Measurements from ENCODE around the gene ALDH3B1. TPM values are rescaled to one million over a fixed set of nuclear protein-coding genes. Genes with fewer than 3 reads are reported as not detected.
A peak's percentile ranks its signal among the peaks of the same experiment; 100 is the strongest.
"Not testable (repeated sequence)": the region's sequence is repeated elsewhere in the genome, so short reads cannot be mapped to it uniquely, and the experiment has no call there.

ALDH3B1 gene, protein sequence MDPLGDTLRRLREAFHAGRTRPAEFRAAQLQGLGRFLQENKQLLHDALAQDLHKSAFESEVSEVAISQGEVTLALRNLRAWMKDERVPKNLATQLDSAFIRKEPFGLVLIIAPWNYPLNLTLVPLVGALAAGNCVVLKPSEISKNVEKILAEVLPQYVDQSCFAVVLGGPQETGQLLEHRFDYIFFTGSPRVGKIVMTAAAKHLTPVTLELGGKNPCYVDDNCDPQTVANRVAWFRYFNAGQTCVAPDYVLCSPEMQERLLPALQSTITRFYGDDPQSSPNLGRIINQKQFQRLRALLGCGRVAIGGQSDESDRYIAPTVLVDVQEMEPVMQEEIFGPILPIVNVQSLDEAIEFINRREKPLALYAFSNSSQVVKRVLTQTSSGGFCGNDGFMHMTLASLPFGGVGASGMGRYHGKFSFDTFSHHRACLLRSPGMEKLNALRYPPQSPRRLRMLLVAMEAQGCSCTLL
- polyA plus RNA-seq (2011; rRNA removed) (24.0 and 32.7 TPM in 2 replicates), polyA minus RNA-seq (2011; rRNA and poly(A)+ RNA removed) (11.0 and 12.8 TPM in 2 replicates)

DNA sequence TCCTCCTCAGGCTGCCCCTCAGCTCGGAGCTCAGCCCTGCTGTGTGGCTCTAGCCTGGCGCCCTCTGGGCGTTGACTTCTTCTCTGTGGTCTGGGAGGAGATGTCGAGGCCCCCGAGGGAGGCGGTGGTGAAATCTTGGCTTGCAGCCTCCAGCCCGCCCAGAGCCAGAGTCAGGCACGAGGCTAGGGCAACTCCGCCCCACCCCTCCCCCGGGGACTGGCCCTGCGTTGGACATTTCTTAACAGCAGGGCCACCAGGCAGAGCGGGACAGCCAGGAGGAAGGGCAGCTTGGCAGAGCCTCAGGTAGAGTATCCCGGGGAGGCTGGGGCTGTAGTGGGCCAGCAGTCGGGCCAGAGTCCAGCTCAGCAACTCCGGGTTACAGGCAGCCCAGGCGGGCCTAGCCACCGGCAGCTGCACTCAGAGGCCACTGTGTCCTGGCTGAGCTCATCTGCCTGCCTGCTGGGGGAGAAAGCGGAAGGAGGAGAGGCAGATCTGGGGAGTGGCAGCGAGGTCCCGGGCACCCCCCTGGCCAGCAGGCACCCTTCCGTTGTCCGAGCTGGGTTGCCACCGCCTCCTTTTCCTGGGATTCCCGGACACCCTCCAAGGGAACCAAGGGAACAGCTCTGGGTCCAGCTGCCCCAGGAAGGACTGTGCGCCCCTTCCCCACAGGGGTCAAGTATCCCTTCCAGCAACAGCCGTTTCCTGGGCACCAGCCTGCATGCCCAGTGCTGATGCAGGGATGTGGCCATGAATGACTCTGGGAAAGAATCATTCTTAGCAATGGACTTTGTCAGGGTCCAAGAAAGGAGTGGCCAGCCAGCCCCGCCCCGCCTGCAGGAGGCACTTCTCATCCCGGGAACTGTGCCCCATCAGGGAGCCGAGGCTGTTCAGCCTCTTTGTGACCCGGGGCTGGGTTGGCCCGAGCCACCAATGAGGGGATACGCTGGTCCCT, at the start of gene ALDH3B1:
TSS of gene ALDH3B1 (plus strand) at position 238 of the 952 bp plus-strand sequence. CDS start 4,971 bp downstream, outside the sequence.
- TF ChIP-seq CTCF (IDR thresholded peaks at IDR 0.05; ENCODE audit: low read depth, low read length) = no peak
- ChIA-PET POLR2A (interaction anchor here (0.6 to 1.4 kb wide), 6 partner anchors 9 to 525 kb away, joined by 3 to 4 read pairs (median 3); no protein-coding TSS in a partner anchor), CTCF (interaction anchor here (1.2 to 1.7 kb wide), 2 partner anchors 16 to 199 kb away, joined by 5 to 6 read pairs; no protein-coding TSS in a partner anchor)
- H3K27me3 ChIP-seq (ENCODE audit: control insufficient read depth, insufficient read depth, low read length) = no peaks in the 10 kb centered on the region
- peak within 1 kb of the TSS; percentile 93 for H3K27ac ChIP-seq (ENCODE audit: low read depth, low read length)
- H3K4me3 ChIP-seq (ENCODE audit: low read depth, low read length) = peak within 1 kb of the TSS; percentile 61
- H3K9me3 ChIP-seq (ENCODE audit: control insufficient read depth, insufficient read depth, low read length) = no peaks in the 10 kb centered on the region; the same call in 1 of the 2 replicates
- DNase-seq (ENCODE audit: low read depth, low spot score) = no peak

GRCh38 chr11:67963217-67963616, 46.9 kb upstream of the ALDH3B1 start:
- H3K4me3 ChIP-seq (ENCODE audit: low read depth, low read length); H3K27ac ChIP-seq (ENCODE audit: low read depth, low read length); CTCF ChIA-PET; H3K27me3 ChIP-seq (ENCODE audit: control insufficient read depth, insufficient read depth, low read length); DNase-seq (ENCODE audit: low read depth, low spot score); H3K9me3 ChIP-seq (ENCODE audit: control insufficient read depth, insufficient read depth, low read length): not testable (repeated sequence)
- POLR2A ChIA-PET = interaction anchor here (0.7 kb wide), 1 partner anchor 146 kb away, joined by 9 read pairs; no protein-coding TSS in a partner anchor

GRCh38 chr11:67963879-67964278, 46.2 kb upstream of the ALDH3B1 start:
- CTCF ChIA-PET = interaction anchor here (0.7 kb wide), 1 partner anchor 8 kb away, joined by 4 read pairs; no protein-coding TSS in a partner anchor
- H3K4me3 ChIP-seq (ENCODE audit: low read depth, low read length); POLR2A ChIA-PET; H3K27ac ChIP-seq (ENCODE audit: low read depth, low read length); H3K27me3 ChIP-seq (ENCODE audit: control insufficient read depth, insufficient read depth, low read length); H3K9me3 ChIP-seq (ENCODE audit: control insufficient read depth, insufficient read depth, low read length); DNase-seq (ENCODE audit: low read depth, low spot score): not testable (repeated sequence)

- H3K4me3 ChIP-seq (ENCODE audit: low read depth, low read length); H3K27ac ChIP-seq (ENCODE audit: low read depth, low read length); H3K9me3 ChIP-seq (ENCODE audit: control insufficient read depth, insufficient read depth, low read length); DNase-seq (ENCODE audit: low read depth, low spot score); POLR2A ChIA-PET; H3K27me3 ChIP-seq (ENCODE audit: control insufficient read depth, insufficient read depth, low read length): not testable (repeated sequence)
- CTCF ChIA-PET = interaction anchor here (1.2 kb wide), 1 partner anchor 9 kb away, joined by 4 read pairs; no protein-coding TSS in a partner anchor
Measured at GRCh38 chr11:67964746-67965145, 45.4 kb upstream of the ALDH3B1 start.

GRCh38 chr11:67965830-67966348, 44.2 kb upstream of the ALDH3B1 start:
- H3K4me3 ChIP-seq (ENCODE audit: low read depth, low read length); H3K27ac ChIP-seq (ENCODE audit: low read depth, low read length); H3K27me3 ChIP-seq (ENCODE audit: control insufficient read depth, insufficient read depth, low read length); POLR2A ChIA-PET; DNase-seq (ENCODE audit: low read depth, low spot score); H3K9me3 ChIP-seq (ENCODE audit: control insufficient read depth, insufficient read depth, low read length): not testable (repeated sequence)
- CTCF ChIA-PET = interaction anchor here (1.2 kb wide), 1 partner anchor 10 kb away, joined by 4 read pairs; no protein-coding TSS in a partner anchor

DNA sequence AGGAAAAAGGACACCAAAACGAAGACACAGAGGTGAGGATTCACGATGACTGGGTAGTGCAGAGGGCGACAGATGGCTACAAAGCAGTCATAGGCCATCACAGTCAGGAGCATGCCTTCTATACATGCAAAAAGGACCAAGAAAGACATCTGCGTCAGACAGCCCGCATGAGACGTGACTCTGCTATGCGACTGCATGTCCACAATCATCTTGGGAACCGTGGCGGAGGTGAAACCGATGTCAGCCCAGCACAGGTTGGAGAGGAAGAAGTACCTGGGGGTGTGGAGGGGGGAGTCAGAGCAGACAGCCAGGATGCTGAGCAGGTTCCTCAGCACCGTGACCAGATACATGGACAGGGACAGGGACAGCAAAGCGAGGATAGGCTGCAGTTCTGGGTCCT, 35.4 kb upstream of the ALDH3B1 start:
- POLR2A ChIA-PET; CTCF ChIA-PET; H3K4me3 ChIP-seq (ENCODE audit: low read depth, low read length); H3K27ac ChIP-seq (ENCODE audit: low read depth, low read length); H3K27me3 ChIP-seq (ENCODE audit: control insufficient read depth, insufficient read depth, low read length); DNase-seq (ENCODE audit: low read depth, low spot score); H3K9me3 ChIP-seq (ENCODE audit: control insufficient read depth, insufficient read depth, low read length): not testable (repeated sequence)

GRCh38 chr11:67978766-67979418, 31.2 kb upstream of the ALDH3B1 start:
- H3K9me3 ChIP-seq (ENCODE audit: control insufficient read depth, insufficient read depth, low read length); H3K27ac ChIP-seq (ENCODE audit: low read depth, low read length); H3K4me3 ChIP-seq (ENCODE audit: low read depth, low read length); POLR2A ChIA-PET; H3K27me3 ChIP-seq (ENCODE audit: control insufficient read depth, insufficient read depth, low read length); CTCF ChIA-PET; DNase-seq (ENCODE audit: low read depth, low spot score): not testable (repeated sequence)

DNA sequence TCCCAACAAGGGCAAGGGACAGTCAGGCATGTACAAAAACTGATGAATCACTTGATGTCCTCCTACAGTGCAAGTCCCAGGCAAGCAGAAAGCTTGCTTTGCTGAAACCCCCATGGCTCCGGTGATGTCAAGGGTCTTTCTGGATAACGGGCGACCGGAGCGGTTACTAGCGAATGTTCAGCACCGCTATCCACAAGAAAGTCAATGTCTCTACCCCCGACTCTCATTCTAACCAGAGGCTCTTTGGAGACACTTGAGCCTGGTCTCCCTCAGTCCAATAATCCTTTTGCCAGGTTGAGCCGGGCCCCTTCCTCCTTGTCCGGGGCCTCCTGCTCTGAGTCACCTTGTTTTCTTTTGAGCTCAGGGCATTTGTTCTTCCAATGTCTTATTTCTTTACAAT, 28.9 kb upstream of the ALDH3B1 start:
- H3K27me3 ChIP-seq (ENCODE audit: control insufficient read depth, insufficient read depth, low read length); H3K4me3 ChIP-seq (ENCODE audit: low read depth, low read length); POLR2A ChIA-PET; H3K9me3 ChIP-seq (ENCODE audit: control insufficient read depth, insufficient read depth, low read length); CTCF ChIA-PET; H3K27ac ChIP-seq (ENCODE audit: low read depth, low read length); DNase-seq (ENCODE audit: low read depth, low spot score): not testable (repeated sequence)

DNA sequence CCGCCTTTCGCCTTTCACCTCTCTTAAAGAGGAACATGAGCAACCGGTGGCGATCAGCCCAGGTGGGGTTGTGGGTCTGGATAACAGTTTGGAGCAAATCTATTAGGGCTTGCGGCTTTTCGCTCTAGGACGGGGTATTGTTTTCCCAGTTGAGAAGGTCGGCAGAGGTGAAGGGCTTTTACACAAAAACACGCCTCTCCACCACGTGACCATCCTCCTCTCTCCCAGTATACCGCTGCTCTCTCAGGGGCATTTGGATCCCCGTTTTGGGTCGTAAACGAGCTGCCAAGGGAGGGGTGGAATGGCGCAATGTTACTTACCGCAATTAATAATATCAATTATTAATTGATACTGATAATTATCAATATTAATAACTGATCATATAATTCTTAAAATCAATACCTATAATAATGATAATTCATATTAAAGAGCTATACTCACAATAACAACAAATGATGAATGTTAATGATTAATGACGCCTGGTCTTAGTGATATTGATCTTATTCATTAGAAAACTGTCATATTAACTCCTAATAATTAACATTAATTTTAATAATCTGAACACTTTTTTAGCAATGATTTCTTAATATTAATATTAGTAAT, 27.8 kb upstream of the ALDH3B1 start:
- H3K27ac ChIP-seq (ENCODE audit: low read depth, low read length); DNase-seq (ENCODE audit: low read depth, low spot score); H3K4me3 ChIP-seq (ENCODE audit: low read depth, low read length); H3K9me3 ChIP-seq (ENCODE audit: control insufficient read depth, insufficient read depth, low read length); POLR2A ChIA-PET; CTCF ChIA-PET; H3K27me3 ChIP-seq (ENCODE audit: control insufficient read depth, insufficient read depth, low read length): not testable (repeated sequence)
